HG02943 (cell line): ENCODE data around the gene CDHR3.

Experiments
- ATAC-seq: cut with Tn5 transposase; IDR thresholded peaks from one replicate; pipeline ENCODE4 v1.9.1; 2021; ENCODE audit warnings: mild to moderate bottlenecking, low read depth, moderate library complexity; ENCODE audit not compliant: unreplicated experiment

The CDHR3 gene

GRCh38 chr7:106062521-106062931 is 99.5 kb downstream of the CDHR3 start:
- ATAC-seq: no peak

- ATAC-seq: no peak
Measured at GRCh38 chr7:106063024-106063423, 100.0 kb downstream of the CDHR3 start.

- no peak for ATAC-seq
Measured at GRCh38 chr7:106063692-106064091, 100.6 kb downstream of the CDHR3 start.

DNA sequence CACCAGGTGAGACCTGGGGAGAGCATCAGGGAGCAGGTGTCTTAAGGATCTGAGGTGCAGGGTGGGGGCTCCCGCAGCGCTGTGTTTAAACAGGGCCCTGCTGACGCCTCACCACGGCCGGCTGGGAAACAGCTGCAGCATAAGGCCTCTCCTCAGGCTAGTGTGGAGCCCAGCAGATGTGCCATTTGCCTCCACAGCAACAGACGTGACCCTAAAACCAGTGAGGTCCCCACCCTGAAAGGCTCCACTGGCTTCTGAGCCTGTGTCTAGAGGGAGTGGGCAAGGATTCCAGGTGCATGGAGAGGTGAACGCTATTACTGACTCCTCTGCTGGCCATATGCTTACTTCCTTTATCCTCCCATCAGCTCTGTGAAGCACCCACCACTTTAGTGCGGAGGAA is 101.3 kb downstream of the CDHR3 start:
- ATAC-seq: no peak

GRCh38 chr7:106064771-106065574 is 101.9 kb downstream of the CDHR3 start:
- ATAC-seq: no peak

DNA sequence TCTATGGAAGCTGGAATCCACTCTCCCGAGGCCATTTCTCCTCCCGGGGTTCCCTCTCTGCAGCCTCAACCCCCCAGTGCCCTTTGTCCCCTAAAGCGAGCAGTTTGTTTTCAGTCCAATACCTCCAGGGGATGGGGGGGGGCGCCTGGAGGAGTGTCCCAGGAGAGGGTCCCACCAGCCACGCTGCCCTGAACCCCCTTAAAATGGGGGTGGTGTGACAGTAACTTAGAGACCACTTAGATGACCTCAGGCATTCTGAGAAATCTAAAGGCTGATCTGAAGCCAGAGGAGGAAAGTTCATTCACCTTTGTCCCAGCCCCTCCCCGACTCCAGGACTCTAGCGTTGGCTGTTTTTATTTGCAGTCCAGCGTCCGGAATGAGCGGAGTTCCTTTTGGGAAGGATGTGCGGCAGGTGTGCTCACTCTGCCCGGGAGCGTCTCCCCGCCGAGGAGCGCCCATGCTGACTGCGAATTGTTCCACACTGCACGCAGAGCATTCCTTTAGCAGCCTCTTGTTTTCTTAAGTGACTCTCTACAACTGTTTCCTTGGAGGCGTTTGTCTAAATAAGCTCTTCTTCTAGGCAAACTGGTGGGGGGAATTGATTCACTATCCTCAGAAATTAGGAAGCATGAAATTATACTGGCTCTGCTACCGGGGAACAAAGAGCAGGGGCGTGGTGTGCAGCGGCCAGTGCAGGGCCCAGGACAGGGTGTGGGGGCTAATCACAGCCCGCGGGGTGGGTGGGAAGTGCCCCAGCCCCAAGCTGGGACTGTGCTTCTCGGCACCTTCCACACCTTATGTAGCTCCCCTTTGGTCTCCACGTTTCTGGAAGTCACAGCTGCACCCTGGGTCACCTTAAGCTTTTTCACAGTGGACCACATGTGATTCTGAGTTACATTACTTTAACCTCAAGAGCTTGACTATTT is 102.8 kb downstream of the CDHR3 start:
- no peak for ATAC-seq

DNA sequence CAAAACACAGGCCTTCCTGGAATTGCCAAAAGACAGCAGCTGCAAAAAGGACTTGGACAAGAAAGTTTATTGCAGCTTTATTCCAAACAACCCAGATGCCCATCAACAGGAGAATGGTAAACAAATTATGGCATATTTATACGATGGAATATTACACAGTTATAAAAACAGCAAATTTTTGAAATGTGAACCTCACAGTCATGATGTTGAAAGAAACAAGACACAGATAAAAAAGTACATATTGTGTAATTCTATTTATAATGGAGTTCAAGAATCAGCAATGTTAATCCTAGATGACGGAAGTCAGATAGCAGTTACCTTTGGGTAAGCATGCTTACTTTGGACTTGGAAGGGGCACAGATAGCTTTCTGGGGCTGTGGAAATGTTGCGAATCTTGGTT is 104.6 kb downstream of the CDHR3 start:
- no peak for ATAC-seq

GRCh38 chr7:106068538-106068961 is 105.5 kb downstream of the CDHR3 start:
- ATAC-seq: no peak

- ATAC-seq: no peak
Measured at GRCh38 chr7:106068986-106069385, 105.9 kb downstream of the CDHR3 start.

DNA sequence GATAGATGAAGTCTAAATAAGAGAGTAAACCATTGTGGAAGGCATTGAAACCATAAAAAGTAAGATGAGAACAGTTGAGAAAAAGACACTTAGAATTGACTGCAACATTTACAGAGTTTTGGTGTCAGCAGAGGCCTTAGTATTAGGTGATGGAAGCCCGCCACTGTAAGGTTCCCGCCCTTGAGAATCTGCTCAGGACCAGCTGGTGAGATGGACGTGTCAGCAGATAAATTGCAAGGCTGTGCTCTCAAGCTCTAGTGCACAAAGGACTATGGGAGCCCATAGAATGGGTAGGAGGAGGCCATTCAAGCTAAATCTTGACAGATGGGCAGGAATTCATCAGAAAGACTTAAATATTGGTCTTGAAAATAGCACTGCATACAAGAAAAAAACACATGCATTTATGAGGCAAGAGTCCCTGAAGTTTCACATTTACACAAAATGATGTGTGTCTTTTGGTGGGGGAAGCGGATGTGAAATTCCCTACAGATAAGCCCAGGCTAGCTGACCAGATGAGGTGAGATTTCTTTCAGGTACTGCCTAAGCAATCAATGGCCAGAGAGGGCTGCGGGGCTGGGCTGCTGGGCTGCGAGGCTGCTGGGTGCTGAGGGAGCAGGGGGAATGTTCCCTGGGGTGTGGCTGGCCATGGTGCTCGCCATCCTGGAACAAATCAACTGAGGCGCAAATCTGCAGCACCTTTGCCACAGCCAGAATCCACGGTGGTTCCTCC is 106.6 kb downstream of the CDHR3 start:
- no peak for ATAC-seq

- no peak for ATAC-seq
Measured at GRCh38 chr7:106070201-106070551, 107.1 kb downstream of the CDHR3 start.

GRCh38 chr7:106070567-106071254 is 107.6 kb downstream of the CDHR3 start:
- no peak for ATAC-seq

- ATAC-seq: peak; percentile 94
Measured at GRCh38 chr7:106071356-106071998, 108.4 kb downstream of the CDHR3 start.

- ATAC-seq: peak; percentile 2
Measured at GRCh38 chr7:106071999-106072714, 109.1 kb downstream of the CDHR3 start.

GRCh38 chr7:106072715-106073091 is 109.6 kb downstream of the CDHR3 start:
- ATAC-seq: no peak

GRCh38 chr7:106073701-106074100 is 110.6 kb downstream of the CDHR3 start:
- no peak for ATAC-seq

DNA sequence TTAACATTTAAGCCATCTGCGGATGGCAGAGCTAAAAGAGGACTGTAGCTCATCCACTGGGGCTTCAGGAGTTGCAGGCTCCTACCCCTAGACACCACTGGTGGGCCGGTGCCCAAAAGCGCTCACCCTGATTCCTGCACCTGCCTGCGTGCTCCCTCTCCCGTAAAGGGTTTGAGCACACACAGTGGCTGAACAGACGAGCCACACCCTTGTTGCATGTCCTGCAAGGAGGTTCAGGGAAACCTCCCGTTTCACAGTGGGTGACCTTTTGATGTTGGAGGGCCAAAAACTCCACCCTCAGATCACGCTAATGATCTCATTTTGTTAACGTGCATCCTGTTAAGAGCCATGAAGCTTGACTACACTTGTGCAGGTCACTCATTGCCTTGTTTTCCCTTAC is 111.2 kb downstream of the CDHR3 start:
- no peak for ATAC-seq

DNA sequence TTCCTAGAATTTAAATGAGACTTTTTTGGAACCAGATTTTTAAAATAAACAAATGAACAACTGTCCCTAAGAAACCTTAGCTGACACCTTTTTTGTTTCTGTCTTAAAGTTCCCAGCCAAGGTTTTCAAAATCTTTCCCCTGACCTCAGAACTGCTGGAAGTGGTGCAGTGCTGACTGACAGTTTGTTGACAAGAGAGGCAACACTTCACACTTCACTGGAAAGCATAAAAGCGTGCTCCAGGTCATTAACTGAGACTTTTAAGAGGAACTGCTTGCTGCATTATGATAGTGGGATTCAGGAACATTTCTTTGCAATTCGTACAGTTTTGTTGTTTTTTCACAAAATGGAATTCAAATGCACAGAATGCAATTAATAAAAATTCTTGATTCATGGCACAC is 112.9 kb downstream of the CDHR3 start:
- ATAC-seq: no peak

GRCh38 chr7:106076537-106076936 is 113.5 kb downstream of the CDHR3 start:
- no peak for ATAC-seq
